Peyer's patch (tissue), 4 donors: ENCODE results near the gene SYS1. TPM values are rescaled to one million over a fixed set of nuclear protein-coding genes. Genes with fewer than 3 reads are reported as not detected.

Experiments
- DNase-seq, 3 donors: peaks; one replicate each; pipeline ENCODE4 v3.0.0-alpha.2; 2017 to 2019
- H3K27ac ChIP-seq, 4 donors: fragments of 200-600 bp; sonication (generic); one replicate each; pipeline ENCODE4 v1.5.1; 2016 to 2019
- H3K27me3 ChIP-seq, 2 donors: fragments of 200-600 bp; sonication (generic); one replicate each; pipeline ENCODE4 v1.5.1; 2019
- H3K36me3 ChIP-seq, 3 donors: fragments of 200-600 bp; sonication (generic); one replicate each; pipeline ENCODE4 v1.5.1; 2016 to 2019
- H3K4me1 ChIP-seq, 4 donors: fragments of 200-600 bp; sonication (generic); one replicate each; pipeline ENCODE4 v1.5.1; 2016 to 2019
- H3K4me3 ChIP-seq, 4 donors: fragments of 200-600 bp; sonication (generic); 1 replicate in 3 of 4; 2 replicates in 1 of 4; pipeline ENCODE4 v1.5.1; 2016 to 2019; ENCODE audit warnings: mild to moderate bottlenecking in 1 of 4
- H3K9me3 ChIP-seq, 4 donors: fragments of 200-600 bp; sonication (generic); one replicate each; pipeline ENCODE4 v1.5.1; 2016 to 2019; ENCODE audit warnings: mild to moderate bottlenecking in 1 of 4
- POLR2A ChIP-seq, 2 donors: fragments of 450-650 bp; IDR thresholded peaks; one replicate each; pipeline ENCODE4 v1.5.1; 2017; ENCODE audit warnings: antibody characterized with exemption in 2 of 2, mild to moderate bottlenecking in 2 of 2, moderate library complexity in 2 of 2
- total RNA-seq, 4 donors: library from RNA; depleted of rRNA; stranded (reverse); fragments of >200 nt; gene quantifications; one replicate each; pipeline ENCODE4 v1.1.0, GENCODE V29; 2016
- TF ChIP-seq, protein P1 (sequence below), 6 experiments: fragments of 450-650 bp in 4 of 6; fragments of 200-600 bp in 2 of 6; sonication (generic) in 1 of 6; IDR thresholded peaks; one replicate each; pipeline ENCODE4 v1.5.1; 2017 to 2019; ENCODE audit warnings: antibody characterized with exemption in 6 of 6, mild to moderate bottlenecking in 3 of 6, moderate library complexity in 1 of 6

Gene SYS1
- total RNA-seq, 4 donors from 2014 or later, result 23.1 to 62.2 (median 46.9) TPM

- Histone ChIP-seq H3K9me3 (no peaks in the 10 kb centered on the region), H3K4me1 (peaks cover 0 to 77% (median 7%) of the 10 kb centered on the region in 4 donors), H3K27ac (peak overlapping the region; percentile 18 to 96 (median 87)), H3K4me3 (peak overlapping the region in 2 of 4 donors; percentile 73 to 90), H3K27me3 (no peaks in the 10 kb centered on the region), H3K36me3 (no peaks in the 10 kb centered on the region)
- DNase-seq, result peak; percentile 22 to 76 (median 58)
- TF ChIP-seq POLR2A (IDR thresholded peaks at IDR 0.05), result peak in 1 of 2 donors; percentile 10
- TF ChIP-seq, protein P1, sequence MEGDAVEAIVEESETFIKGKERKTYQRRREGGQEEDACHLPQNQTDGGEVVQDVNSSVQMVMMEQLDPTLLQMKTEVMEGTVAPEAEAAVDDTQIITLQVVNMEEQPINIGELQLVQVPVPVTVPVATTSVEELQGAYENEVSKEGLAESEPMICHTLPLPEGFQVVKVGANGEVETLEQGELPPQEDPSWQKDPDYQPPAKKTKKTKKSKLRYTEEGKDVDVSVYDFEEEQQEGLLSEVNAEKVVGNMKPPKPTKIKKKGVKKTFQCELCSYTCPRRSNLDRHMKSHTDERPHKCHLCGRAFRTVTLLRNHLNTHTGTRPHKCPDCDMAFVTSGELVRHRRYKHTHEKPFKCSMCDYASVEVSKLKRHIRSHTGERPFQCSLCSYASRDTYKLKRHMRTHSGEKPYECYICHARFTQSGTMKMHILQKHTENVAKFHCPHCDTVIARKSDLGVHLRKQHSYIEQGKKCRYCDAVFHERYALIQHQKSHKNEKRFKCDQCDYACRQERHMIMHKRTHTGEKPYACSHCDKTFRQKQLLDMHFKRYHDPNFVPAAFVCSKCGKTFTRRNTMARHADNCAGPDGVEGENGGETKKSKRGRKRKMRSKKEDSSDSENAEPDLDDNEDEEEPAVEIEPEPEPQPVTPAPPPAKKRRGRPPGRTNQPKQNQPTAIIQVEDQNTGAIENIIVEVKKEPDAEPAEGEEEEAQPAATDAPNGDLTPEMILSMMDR (IDR thresholded peaks at IDR 0.05), result no peak
Measured at GRCh38 chr20:45344168-45344860, 18.6 kb upstream of the SYS1 start.

DNA sequence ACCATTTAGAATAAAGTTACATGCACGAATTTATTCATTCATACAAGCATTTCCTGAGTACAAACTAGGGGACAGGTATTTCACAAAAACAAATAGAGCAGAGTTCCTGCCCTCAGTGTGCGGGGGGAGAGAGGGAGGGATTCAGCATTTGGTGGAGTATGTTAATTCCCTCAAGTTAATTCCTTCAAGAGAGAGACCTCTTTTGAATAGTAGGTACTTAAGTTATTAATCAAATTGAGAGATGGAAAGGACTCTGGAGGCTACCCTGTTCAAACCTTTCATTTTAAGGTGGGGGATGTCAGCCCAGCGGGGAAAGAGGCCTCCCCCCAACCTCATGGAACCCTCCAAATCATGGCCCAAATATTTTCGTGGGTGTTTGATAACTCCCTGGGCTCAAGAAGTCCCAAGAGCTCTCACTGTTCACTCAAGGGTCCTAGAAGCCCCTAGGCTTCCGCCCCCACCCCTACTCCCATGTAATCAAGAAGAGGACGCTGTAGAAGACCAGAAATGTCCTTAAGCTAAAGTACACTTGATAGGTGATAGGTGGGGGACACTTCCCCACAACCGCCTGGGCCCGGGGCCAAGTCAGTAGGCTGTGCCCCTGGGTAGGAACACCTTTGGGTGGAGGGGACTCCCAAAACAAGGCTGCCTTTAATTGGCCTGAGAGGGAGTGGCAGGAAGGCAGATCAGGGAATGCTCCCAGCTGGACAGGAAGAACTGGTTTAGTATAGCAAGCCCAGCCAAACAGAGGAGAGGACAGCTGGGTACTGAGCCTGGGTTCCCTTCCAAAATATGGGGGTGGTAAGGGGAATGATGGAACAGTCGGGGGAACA is 17.6 kb upstream of the SYS1 start:
- no peak for TF ChIP-seq POLR2A (IDR thresholded peaks at IDR 0.05)
- TF ChIP-seq, protein P1 (IDR thresholded peaks at IDR 0.05), result no peak
- Histone ChIP-seq H3K4me1 (peaks cover 0 to 66% (median 7%) of the 10 kb centered on the region in 4 donors), H3K27ac (peak overlapping the region; percentile 18 to 96 (median 87)), H3K36me3 (no peaks in the 10 kb centered on the region), H3K27me3 (no peaks in the 10 kb centered on the region), H3K4me3 (peak overlapping the region in 2 of 4 donors; percentile 73 to 90), H3K9me3 (no peaks in the 10 kb centered on the region)
- peak in 2 of 3 donors; percentile 59 to 63 for DNase-seq

DNA sequence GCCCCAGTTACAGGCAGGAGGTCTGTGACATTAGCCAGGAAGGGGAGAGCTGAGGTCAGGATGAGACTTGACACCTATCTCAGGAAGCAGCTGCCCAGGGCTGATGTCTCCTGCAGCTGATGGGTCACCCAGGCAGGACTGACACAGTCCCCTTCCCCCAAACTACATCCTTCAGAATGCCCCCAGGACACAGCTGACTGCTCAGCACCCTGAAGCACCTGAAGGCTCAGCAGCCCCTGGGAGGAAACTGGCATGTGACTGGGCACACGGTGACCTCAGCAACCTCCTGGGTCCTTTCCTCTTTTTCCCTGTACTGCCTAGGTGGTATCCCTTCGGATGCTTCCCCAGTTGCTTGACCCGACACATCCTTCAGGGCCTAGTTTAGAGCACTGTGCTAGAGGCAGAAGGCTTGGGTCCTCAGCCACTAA is 16.7 kb upstream of the SYS1 start:
- Histone ChIP-seq H3K4me3 (peak overlapping the region in 3 of 4 donors; percentile 52 to 90 (median 73)), H3K9me3 (no peaks in the 10 kb centered on the region), H3K27me3 (no peaks in the 10 kb centered on the region), H3K36me3 (no peaks in the 10 kb centered on the region), H3K27ac (peak overlapping the region in 3 of 4 donors; percentile 82 to 96 (median 92)), H3K4me1 (peaks cover 0 to 57% (median 7%) of the 10 kb centered on the region in 4 donors)
- DNase-seq, result peak in 1 of 3 donors; percentile 52
- TF ChIP-seq, protein P1 (IDR thresholded peaks at IDR 0.05), result no peak
- TF ChIP-seq POLR2A (IDR thresholded peaks at IDR 0.05), result no peak

DNA sequence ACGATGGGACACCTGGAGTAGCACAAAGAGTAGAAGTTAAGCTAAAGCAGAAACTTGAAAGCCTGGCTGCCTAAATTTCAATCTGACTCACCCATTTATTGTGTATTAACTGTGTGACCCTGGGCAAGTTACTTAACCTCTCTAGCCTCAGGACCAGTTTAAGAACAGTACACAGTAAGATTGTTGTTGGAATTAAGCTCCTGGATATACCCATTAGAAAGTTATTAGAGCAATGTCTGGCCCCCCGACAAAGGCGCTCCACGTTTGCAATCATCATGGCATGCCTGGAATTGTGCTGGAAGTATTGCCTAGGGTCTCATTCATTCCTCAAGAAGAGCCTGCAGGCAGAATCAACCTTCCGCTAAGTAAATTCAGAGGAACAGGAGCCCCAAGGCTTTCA is 16.1 kb upstream of the SYS1 start:
- no peak for DNase-seq
- H3K27me3 ChIP-seq, result no peaks in the 10 kb centered on the region
- peak overlapping the region; percentile 76 to 96 (median 87) for H3K27ac ChIP-seq
- H3K36me3 ChIP-seq, result no peaks in the 10 kb centered on the region
- H3K4me1 ChIP-seq, result peaks cover 0 to 51% (median 7%) of the 10 kb centered on the region in 4 donors
- H3K9me3 ChIP-seq, result no peaks in the 10 kb centered on the region
- no peak for TF ChIP-seq POLR2A (IDR thresholded peaks at IDR 0.05)
- TF ChIP-seq, protein P1 (IDR thresholded peaks at IDR 0.05), result no peak
- H3K4me3 ChIP-seq, result peak overlapping the region; percentile 12 to 90 (median 62)

GRCh38 chr20:45347297-45347935 is 15.5 kb upstream of the SYS1 start:
- H3K4me1 ChIP-seq, result peaks cover 0 to 46% (median 7%) of the 10 kb centered on the region in 4 donors
- DNase-seq, result no peak
- H3K27me3 ChIP-seq, result no peaks in the 10 kb centered on the region
- H3K27ac ChIP-seq, result peak overlapping the region; percentile 76 to 96 (median 87)
- no peaks in the 10 kb centered on the region for H3K36me3 ChIP-seq
- peak overlapping the region; percentile 52 to 90 (median 66) for H3K4me3 ChIP-seq
- no peaks in the 10 kb centered on the region for H3K9me3 ChIP-seq
- no peak for TF ChIP-seq POLR2A (IDR thresholded peaks at IDR 0.05)
- TF ChIP-seq, protein P1 (IDR thresholded peaks at IDR 0.05), result no peak
